Peyer's patch (tissue), 4 donors: ENCODE results near the gene SLX4IP.

ENCODE experiments used
- CTCF ChIP-seq, 6 experiments: fragments of 450-650 bp in 4 of 6; fragments of 200-600 bp in 2 of 6; sonication (generic) in 1 of 6; IDR thresholded peaks; one replicate each; pipeline ENCODE4 v1.5.1; 2017 to 2019; ENCODE audit warnings: antibody characterized with exemption in 6 of 6, mild to moderate bottlenecking in 3 of 6, moderate library complexity in 1 of 6
- POLR2A ChIP-seq, 2 donors: fragments of 450-650 bp; IDR thresholded peaks; one replicate each; pipeline ENCODE4 v1.5.1; 2017; ENCODE audit warnings: antibody characterized with exemption in 2 of 2, mild to moderate bottlenecking in 2 of 2, moderate library complexity in 2 of 2

GRCh38 chr20:10538768-10539167 is 103.7 kb downstream of the SLX4IP start:
- TF ChIP-seq CTCF (IDR thresholded peaks at IDR 0.05), result no peak
- TF ChIP-seq POLR2A (IDR thresholded peaks at IDR 0.05), result no peak
